Measurements from ENCODE around the gene TAS2R1. TPM values are rescaled to one million over a fixed set of nuclear protein-coding genes. Genes with fewer than 3 reads are reported as not detected.

The TAS2R1 gene
- total RNA-seq, 3 donors from 2014 or later (not counting 1 experiment from before 2014, with no cell fraction given) = not detected

DNA sequence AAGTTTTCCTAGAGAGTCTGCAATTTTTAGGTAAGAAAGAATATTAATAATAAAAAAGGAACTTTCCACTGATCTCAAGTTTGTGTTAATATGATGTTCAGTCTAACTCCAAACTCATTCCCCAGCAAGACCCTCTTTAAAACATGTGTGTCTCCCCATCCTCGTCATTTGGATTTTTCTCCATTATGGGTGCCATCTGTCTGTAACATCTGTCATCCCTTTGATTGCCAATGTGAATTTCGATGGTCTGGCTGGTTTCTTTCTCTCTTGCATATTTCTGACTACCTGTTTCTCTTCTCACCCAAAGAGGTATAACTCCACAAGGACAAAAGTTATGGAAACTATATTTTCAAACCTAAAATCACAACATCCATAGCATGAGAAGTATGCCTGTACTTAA lies 4.4 kb downstream of the TAS2R1 start:
- no peak for DNase-seq
- H3K9me3 ChIP-seq (ENCODE audit: control insufficient read depth, insufficient read depth, low read length) = no peaks in the 10 kb centered on the region
- H3K27ac ChIP-seq (ENCODE audit: low read length) = no peak overlapping the region
- TF ChIP-seq, protein P1, sequence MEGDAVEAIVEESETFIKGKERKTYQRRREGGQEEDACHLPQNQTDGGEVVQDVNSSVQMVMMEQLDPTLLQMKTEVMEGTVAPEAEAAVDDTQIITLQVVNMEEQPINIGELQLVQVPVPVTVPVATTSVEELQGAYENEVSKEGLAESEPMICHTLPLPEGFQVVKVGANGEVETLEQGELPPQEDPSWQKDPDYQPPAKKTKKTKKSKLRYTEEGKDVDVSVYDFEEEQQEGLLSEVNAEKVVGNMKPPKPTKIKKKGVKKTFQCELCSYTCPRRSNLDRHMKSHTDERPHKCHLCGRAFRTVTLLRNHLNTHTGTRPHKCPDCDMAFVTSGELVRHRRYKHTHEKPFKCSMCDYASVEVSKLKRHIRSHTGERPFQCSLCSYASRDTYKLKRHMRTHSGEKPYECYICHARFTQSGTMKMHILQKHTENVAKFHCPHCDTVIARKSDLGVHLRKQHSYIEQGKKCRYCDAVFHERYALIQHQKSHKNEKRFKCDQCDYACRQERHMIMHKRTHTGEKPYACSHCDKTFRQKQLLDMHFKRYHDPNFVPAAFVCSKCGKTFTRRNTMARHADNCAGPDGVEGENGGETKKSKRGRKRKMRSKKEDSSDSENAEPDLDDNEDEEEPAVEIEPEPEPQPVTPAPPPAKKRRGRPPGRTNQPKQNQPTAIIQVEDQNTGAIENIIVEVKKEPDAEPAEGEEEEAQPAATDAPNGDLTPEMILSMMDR (IDR thresholded peaks at IDR 0.05) = no peak
- ATAC-seq = no peak
- H3K4me1 ChIP-seq (ENCODE audit: control insufficient read depth, insufficient read depth, low read length) = no peaks in the 10 kb centered on the region
- 81% methylated on average over 2 of the region's 2 CpGs for WGBS (ENCODE audit: insufficient coverage)
- Mint-ChIP-seq H3K27me3 (ENCODE audit: low read depth in 2 of 2) (no peaks in the 10 kb centered on the region), H3K4me3 (no peak overlapping the region), H3K9me3 (peaks cover 9 to 14% of the 10 kb centered on the region in 2 donors), H3K4me1 (no peaks in the 10 kb centered on the region), H3K27ac (no peak overlapping the region), H3K36me3 (no peaks in the 10 kb centered on the region)
- H3K27me3 ChIP-seq (ENCODE audit: control insufficient read depth, insufficient read depth, low read length) = no peaks in the 10 kb centered on the region
- H3K4me3 ChIP-seq (ENCODE audit: low read length) = no peak overlapping the region
- no peaks in the 10 kb centered on the region for H3K36me3 ChIP-seq (ENCODE audit: control insufficient read depth, insufficient read depth, low read length)
- intact Hi-C loops (cut with micrococcal nuclease) = no loop called here

DNA sequence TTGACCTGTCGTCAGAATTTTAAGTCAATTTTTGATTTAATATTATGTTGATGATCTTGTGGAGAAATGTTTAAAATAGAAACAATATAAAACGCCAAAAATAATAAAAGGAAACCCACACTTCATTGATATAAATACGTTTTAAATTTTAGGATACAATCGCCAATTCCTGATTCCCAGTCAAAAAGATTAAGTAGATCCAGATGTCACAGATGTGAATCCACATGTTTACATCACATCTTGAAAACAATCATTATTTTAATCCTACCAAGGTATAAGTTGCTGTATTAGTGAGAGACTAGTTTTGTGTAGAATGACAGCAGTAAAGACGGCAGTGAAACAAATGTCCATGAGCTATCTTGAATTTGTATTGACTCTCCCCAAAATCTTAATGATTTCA lies 4.9 kb downstream of the TAS2R1 start:
- Histone ChIP-seq H3K27ac (ENCODE audit: low read length) (no peak overlapping the region), H3K4me1 (ENCODE audit: control insufficient read depth, insufficient read depth, low read length) (no peaks in the 10 kb centered on the region), H3K27me3 (ENCODE audit: control insufficient read depth, insufficient read depth, low read length) (no peaks in the 10 kb centered on the region), H3K36me3 (ENCODE audit: control insufficient read depth, insufficient read depth, low read length) (no peaks in the 10 kb centered on the region), H3K4me3 (ENCODE audit: low read length) (no peak overlapping the region), H3K9me3 (ENCODE audit: control insufficient read depth, insufficient read depth, low read length) (no peaks in the 10 kb centered on the region)
- no peak for ATAC-seq
- intact Hi-C loops (cut with micrococcal nuclease) = no loop called here
- peaks cover 9 to 14% of the 10 kb centered on the region in 2 donors for H3K9me3 Mint-ChIP-seq
- H3K36me3 Mint-ChIP-seq = no peaks in the 10 kb centered on the region
- no peaks in the 10 kb centered on the region for H3K4me1 Mint-ChIP-seq
- H3K27ac Mint-ChIP-seq = no peak overlapping the region
- no peak overlapping the region for H3K4me3 Mint-ChIP-seq
- 90% methylated on average over 3 of the region's 5 CpGs for WGBS (ENCODE audit: insufficient coverage)
- TF ChIP-seq, protein P1 (IDR thresholded peaks at IDR 0.05) = no peak
- no peak for DNase-seq
- no peaks in the 10 kb centered on the region for H3K27me3 Mint-ChIP-seq (ENCODE audit: low read depth in 2 of 2)

DNA sequence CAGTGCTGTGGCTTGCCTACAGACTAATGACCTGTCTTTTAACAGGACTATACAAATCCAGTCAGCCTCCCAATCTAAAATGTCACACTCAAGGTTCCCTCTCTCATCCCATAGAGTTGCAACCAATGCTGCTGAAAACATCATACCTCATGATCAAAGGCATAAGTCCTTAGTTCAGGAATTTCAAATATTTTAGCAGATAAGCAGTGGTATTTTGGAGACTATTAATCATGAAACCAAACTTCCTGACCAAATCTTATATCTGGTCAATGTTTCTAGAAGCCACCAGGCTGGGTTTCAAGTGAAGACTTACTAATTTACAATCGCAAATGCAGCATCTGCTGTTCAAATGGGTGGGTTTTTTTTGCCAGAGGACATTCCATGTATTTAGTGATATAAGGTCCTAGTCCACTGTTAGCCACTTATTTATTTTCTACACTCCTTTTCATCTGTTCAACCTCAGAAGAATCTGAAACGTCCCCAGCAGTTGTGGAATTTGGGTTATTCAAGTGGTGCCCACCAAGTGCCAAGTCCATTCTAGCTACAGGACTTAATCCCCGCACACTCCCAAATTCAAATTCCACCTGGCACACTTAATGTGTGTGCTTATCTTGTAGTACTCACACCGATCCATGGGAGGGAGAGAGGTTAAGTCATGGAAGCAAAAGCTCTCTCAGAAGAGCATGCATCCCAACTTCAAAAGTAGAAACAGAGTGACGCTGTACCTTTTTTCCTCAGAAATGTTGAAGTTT lies 5.8 kb downstream of the TAS2R1 start:
- Histone ChIP-seq H3K4me3 (ENCODE audit: low read length) (no peak overlapping the region), H3K27me3 (ENCODE audit: control insufficient read depth, insufficient read depth, low read length) (no peaks in the 10 kb centered on the region), H3K36me3 (ENCODE audit: control insufficient read depth, insufficient read depth, low read length) (no peaks in the 10 kb centered on the region), H3K9me3 (ENCODE audit: control insufficient read depth, insufficient read depth, low read length) (no peaks in the 10 kb centered on the region), H3K4me1 (ENCODE audit: control insufficient read depth, insufficient read depth, low read length) (no peaks in the 10 kb centered on the region), H3K27ac (ENCODE audit: low read length) (no peak overlapping the region)
- DNase-seq (no peak), ATAC-seq (no peak)
- no peaks in the 10 kb centered on the region for H3K4me1 Mint-ChIP-seq
- no peaks in the 10 kb centered on the region for H3K27me3 Mint-ChIP-seq (ENCODE audit: low read depth in 2 of 2)
- intact Hi-C loops (cut with micrococcal nuclease) = no loop called here
- WGBS (ENCODE audit: insufficient coverage) = 76% methylated on average over 4 of the region's 5 CpGs
- H3K36me3 Mint-ChIP-seq = no peaks in the 10 kb centered on the region
- H3K9me3 Mint-ChIP-seq = peaks cover 9 to 14% of the 10 kb centered on the region in 2 donors
- no peak overlapping the region for H3K4me3 Mint-ChIP-seq
- no peak overlapping the region for H3K27ac Mint-ChIP-seq
- TF ChIP-seq, protein P1 (IDR thresholded peaks at IDR 0.05) = no peak

DNA sequence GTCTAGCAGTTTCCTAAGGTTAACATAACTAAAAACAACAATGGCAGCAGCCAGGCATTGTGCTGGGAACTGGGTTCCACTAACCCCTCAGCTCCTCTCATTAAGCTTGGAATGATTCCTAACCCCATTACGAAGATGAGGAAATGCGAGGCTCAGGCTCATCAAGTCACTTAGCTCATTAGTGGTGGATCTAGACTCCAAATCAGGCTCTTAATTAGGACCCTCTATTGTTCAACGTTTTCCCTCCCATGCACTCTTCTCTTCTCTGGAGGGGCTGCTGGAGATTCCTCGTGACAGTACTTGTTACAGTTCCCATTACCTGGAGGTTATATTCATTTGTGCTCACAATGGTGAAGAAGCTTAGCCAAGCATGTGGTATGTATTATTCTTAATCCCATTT lies 6.5 kb downstream of the TAS2R1 start:
- ATAC-seq = no peak
- no peaks in the 10 kb centered on the region for H3K27me3 Mint-ChIP-seq (ENCODE audit: low read depth in 2 of 2)
- WGBS (ENCODE audit: insufficient coverage) = 81% methylated on average over 4 of the region's 4 CpGs

More for the DNA sequence above, 6.5 kb downstream of the TAS2R1 start:
- H3K27ac Mint-ChIP-seq = no peak overlapping the region
- DNase-seq = no peak
- intact Hi-C loops (cut with micrococcal nuclease) = no loop called here
- H3K4me3 Mint-ChIP-seq = no peak overlapping the region
- H3K9me3 Mint-ChIP-seq = peaks cover 10 to 15% of the 10 kb centered on the region in 2 donors
- H3K27ac ChIP-seq (ENCODE audit: low read length) = no peak overlapping the region
- H3K9me3 ChIP-seq (ENCODE audit: control insufficient read depth, insufficient read depth, low read length) = no peaks in the 10 kb centered on the region
- H3K4me1 ChIP-seq (ENCODE audit: control insufficient read depth, insufficient read depth, low read length) = no peaks in the 10 kb centered on the region
- H3K4me3 ChIP-seq (ENCODE audit: low read length) = no peak overlapping the region
- H3K36me3 ChIP-seq (ENCODE audit: control insufficient read depth, insufficient read depth, low read length) = no peaks in the 10 kb centered on the region
- H3K36me3 Mint-ChIP-seq = peaks cover 5% of the 10 kb centered on the region
- no peaks in the 10 kb centered on the region for H3K27me3 ChIP-seq (ENCODE audit: control insufficient read depth, insufficient read depth, low read length)
- TF ChIP-seq, protein P1 (IDR thresholded peaks at IDR 0.05) = no peak
- no peaks in the 10 kb centered on the region for H3K4me1 Mint-ChIP-seq

Measured in natural killer cell (primary cell).